C4-2B (cell line): ENCODE measurements around the gene NAV2.

ENCODE experiments used
- H3K27ac ChIP-seq: fragments of 450-650 bp; 2 replicates; pipeline ENCODE4 v1.5.1; 2017
- ZFX ChIP-seq: fragments of 450-650 bp; IDR thresholded peaks from 2 replicates; pipeline ENCODE4 v1.6.1; 2017
- TF ChIP-seq, protein P1 (sequence below): fragments of 450-650 bp; conservative IDR thresholded peaks from 2 replicates; pipeline ENCODE4 v1.5.1; 2017; ENCODE audit warnings: mild to moderate bottlenecking

NAV2 gene

DNA sequence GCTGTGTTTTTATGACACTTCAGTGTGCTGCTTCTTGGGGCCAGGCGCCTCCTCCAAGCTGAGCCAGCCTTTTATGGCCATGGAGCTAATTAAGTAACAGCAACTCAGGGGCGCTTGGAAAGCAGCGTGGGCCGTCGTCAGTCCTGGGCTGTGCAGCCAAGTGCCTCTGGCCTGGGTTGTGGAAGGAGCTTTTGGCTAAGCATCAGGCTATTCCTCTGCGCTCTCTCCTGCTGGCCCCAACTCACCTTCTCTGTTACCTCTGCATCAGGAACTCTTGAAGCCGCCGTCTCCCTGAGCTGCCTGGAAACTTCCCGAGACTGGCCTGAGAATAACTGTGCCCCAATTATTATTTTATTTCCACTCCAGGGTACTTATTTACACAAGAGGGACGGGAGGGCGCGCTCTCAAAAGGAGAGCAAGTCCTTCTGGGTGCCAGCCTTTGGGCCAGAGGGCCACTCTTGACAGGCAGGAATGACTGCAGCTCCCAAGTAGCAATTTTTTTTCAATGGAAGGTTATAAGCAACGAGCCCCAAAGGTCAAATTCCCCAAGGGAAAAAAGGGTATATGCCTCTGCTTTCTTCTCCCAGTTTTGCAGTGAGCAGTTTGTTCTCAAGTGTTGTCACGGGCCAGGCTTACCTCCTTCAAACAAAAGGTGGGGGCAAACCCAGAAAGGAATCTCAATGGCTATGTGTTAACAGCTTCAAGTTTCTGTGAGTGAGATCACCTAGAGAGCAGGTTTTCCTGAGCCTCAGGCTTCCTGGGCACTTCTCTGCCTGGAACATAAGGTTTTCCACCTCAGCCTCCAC, 38.5 kb upstream of the NAV2 start:
- no peak overlapping the region for H3K27ac ChIP-seq
- TF ChIP-seq ZFX, result no peak
- TF ChIP-seq, protein P1, sequence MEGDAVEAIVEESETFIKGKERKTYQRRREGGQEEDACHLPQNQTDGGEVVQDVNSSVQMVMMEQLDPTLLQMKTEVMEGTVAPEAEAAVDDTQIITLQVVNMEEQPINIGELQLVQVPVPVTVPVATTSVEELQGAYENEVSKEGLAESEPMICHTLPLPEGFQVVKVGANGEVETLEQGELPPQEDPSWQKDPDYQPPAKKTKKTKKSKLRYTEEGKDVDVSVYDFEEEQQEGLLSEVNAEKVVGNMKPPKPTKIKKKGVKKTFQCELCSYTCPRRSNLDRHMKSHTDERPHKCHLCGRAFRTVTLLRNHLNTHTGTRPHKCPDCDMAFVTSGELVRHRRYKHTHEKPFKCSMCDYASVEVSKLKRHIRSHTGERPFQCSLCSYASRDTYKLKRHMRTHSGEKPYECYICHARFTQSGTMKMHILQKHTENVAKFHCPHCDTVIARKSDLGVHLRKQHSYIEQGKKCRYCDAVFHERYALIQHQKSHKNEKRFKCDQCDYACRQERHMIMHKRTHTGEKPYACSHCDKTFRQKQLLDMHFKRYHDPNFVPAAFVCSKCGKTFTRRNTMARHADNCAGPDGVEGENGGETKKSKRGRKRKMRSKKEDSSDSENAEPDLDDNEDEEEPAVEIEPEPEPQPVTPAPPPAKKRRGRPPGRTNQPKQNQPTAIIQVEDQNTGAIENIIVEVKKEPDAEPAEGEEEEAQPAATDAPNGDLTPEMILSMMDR, result no peak

- TF ChIP-seq, protein P1, result no peak
- TF ChIP-seq ZFX, result no peak
- H3K27ac ChIP-seq, result no peak overlapping the region
Observed at GRCh38 chr11:19674836-19675235, 37.8 kb upstream of the NAV2 start.

DNA sequence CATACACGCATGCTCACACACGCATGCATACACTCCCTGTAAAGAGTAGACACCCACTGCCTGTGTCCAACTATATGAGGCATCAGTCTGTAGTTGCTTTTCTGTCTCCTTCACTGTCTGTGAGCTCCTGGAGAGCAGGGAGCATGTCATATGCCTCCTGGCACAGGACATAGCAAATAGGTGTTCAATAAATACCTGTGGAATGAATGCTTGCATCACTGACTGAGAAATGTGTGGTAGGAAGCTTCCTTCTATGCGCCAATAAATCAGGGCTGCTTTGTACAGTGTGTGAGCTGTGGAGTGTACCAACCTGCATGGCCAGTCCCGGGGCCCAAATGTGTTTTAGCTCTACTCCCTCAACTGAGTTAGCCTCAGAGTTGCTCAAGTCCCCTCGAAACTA, 37.2 kb upstream of the NAV2 start:
- no peak overlapping the region for H3K27ac ChIP-seq
- TF ChIP-seq, protein P1, result no peak
- TF ChIP-seq ZFX, result no peak

GRCh38 chr11:19676475-19677380, 35.9 kb upstream of the NAV2 start:
- no peak overlapping the region for H3K27ac ChIP-seq
- TF ChIP-seq, protein P1, result no peak
- TF ChIP-seq ZFX, result no peak

- H3K27ac ChIP-seq, result no peak overlapping the region
- TF ChIP-seq, protein P1, result no peak
- no peak for TF ChIP-seq ZFX
Observed at GRCh38 chr11:19677381-19678080, 35.1 kb upstream of the NAV2 start.

GRCh38 chr11:19679952-19680828, 32.4 kb upstream of the NAV2 start:
- no peak overlapping the region for H3K27ac ChIP-seq
- TF ChIP-seq, protein P1, result no peak
- TF ChIP-seq ZFX, result no peak
